SH-SY5Y (cell line): Measurements from ENCODE around the gene SYMPK.

Source experiments
- GATA2 ChIP-seq: IDR thresholded peaks from 2 replicates; pipeline ENCODE4 v1.6.1; 2011; ENCODE audit warnings: mild to moderate bottlenecking, low read depth, low read length
- GATA3 ChIP-seq: IDR thresholded peaks from 2 replicates; pipeline ENCODE4 v1.6.1; 2011; ENCODE audit warnings: low read depth, mild to moderate bottlenecking, low read length, moderate library complexity

DNA sequence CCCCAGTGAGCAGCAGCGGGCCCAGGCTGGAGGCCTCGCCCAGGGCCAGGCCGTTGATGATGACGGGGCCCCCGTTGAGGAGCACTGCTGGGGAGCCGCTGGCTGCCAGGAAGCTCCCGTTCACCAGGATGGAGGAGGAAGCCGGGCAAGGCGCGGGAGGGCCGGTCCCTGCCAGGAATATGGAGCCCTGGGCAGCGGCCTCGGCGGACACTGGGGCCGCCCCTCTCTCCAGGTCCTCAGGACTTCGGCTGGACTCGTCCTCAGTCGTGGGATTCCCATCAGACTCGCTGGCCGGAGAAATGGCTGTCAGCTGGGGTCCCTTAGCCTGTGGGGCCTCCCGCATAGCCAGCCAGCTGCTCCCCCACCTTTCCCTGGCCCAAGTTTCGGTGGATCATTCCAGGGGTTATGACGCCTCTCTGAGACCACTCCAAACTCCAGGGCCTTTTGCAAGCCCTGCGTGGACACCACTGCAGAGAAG, 96.0 kb downstream of the SYMPK start:
- TF ChIP-seq GATA3, result no peak
- TF ChIP-seq GATA2, result no peak
